NB4 (cell line): ENCODE results near the gene DOCK9.

ENCODE experiments used
- DNase-seq: peaks from one replicate; pipeline ENCODE4 v3.0.0; 2010; ENCODE audit warnings: low read depth
- H3K4me3 ChIP-seq: one replicate; pipeline ENCODE4 v1.5.1; 2011; ENCODE audit warnings: mild to moderate bottlenecking, low read depth, low read length, moderate library complexity
- CTCF ChIP-seq: IDR thresholded peaks from one replicate; pipeline ENCODE4 v1.5.1; 2012; ENCODE audit warnings: low read depth, low read length
- MAX ChIP-seq: IDR thresholded peaks from 2 replicates; pipeline ENCODE4 v1.6.1; 2011; ENCODE audit warnings: low read depth, low read length
- MYC ChIP-seq: IDR thresholded peaks from 2 replicates; pipeline ENCODE4 v1.6.1; 2011; ENCODE audit warnings: low read depth, low read length
- POLR2A ChIP-seq: IDR thresholded peaks from 2 replicates; pipeline ENCODE4 v1.6.1; 2011; ENCODE audit warnings: mild to moderate bottlenecking; ENCODE audit not compliant: insufficient read length; ENCODE audit errors: extremely low read depth

Gene DOCK9

GRCh38 chr13:98854448-98854847 lies 123.4 kb downstream of the DOCK9 start:
- DNase-seq: no peak
- no peak overlapping the region for H3K4me3 ChIP-seq
- TF ChIP-seq MYC (no peak), CTCF (no peak), MAX (no peak), POLR2A (no peak)

- H3K4me3 ChIP-seq: no peak overlapping the region
- DNase-seq: no peak
Observed at GRCh38 chr13:98853771-98854221, 124.1 kb downstream of the DOCK9 start.

GRCh38 chr13:98851276-98851675 lies 126.6 kb downstream of the DOCK9 start:
- no peak for DNase-seq
- TF ChIP-seq POLR2A (no peak), CTCF (no peak), MYC (no peak), MAX (no peak)
- H3K4me3 ChIP-seq: no peak overlapping the region

More at GRCh38 chr13:98853771-98854221, 124.1 kb downstream of the DOCK9 start:
- TF ChIP-seq MAX: no peak
- no peak for TF ChIP-seq MYC
- TF ChIP-seq CTCF: no peak
- no peak for TF ChIP-seq POLR2A

- H3K4me3 ChIP-seq: no peak overlapping the region
- no peak for DNase-seq
- TF ChIP-seq POLR2A (no peak), CTCF (no peak), MAX (no peak), MYC (no peak)
Observed at GRCh38 chr13:98848746-98849145, 129.1 kb downstream of the DOCK9 start.

- no peak for TF ChIP-seq CTCF
- TF ChIP-seq MAX: 0 out of 2 replicates have a peak, but pooled peaks have one; percentile 6
- no peak overlapping the region for H3K4me3 ChIP-seq
- peak; percentile 90 for DNase-seq
Observed at GRCh38 chr13:98847780-98848179, 130.1 kb downstream of the DOCK9 start.

GRCh38 chr13:98846986-98847385 lies 130.9 kb downstream of the DOCK9 start:
- no peak for DNase-seq
- TF ChIP-seq MYC (no peak), POLR2A (no peak), MAX (no peak)

More at GRCh38 chr13:98846986-98847385, 130.9 kb downstream of the DOCK9 start:
- H3K4me3 ChIP-seq: no peak overlapping the region
